RWPE1 (cell line): ENCODE data around the gene UAP1L1.
A peak's percentile ranks its signal among the peaks of the same experiment; 100 is the strongest.
"Not testable (repeated sequence)": the region's sequence is repeated elsewhere in the genome, so short reads cannot be mapped to it uniquely, and the experiment has no call there.

Experiments
- CTCF ChIA-PET: fragments of 350-600 bp; sonication (Branson Sonifier 250); formaldehyde crosslinking; extraction: SDS; loops from one replicate; lab custom pipeline; 2021; lab: Yijun Ruan, JAX
- POLR2A ChIA-PET: fragments of 400-600 bp; formaldehyde crosslinking; extraction: SDS; loops from one replicate; lab custom pipeline; 2020; ENCODE audit warnings: antibody characterized with exemption; ENCODE audit not compliant: low non-redundant PET; lab: Yijun Ruan, JAX
- DNase-seq: peaks from one replicate; pipeline ENCODE4 v3.0.0; 2012; ENCODE audit warnings: low spot score
- H3K27ac ChIP-seq: fragments of 450-650 bp; 2 replicates; pipeline ENCODE4 v1.5.1; 2017
- TF ChIP-seq, protein P1 (sequence below): fragments of 450-650 bp; conservative IDR thresholded peaks from 2 replicates; pipeline ENCODE4 v1.5.1; 2017; ENCODE audit warnings: low read depth, mild to moderate bottlenecking

The UAP1L1 gene

DNA sequence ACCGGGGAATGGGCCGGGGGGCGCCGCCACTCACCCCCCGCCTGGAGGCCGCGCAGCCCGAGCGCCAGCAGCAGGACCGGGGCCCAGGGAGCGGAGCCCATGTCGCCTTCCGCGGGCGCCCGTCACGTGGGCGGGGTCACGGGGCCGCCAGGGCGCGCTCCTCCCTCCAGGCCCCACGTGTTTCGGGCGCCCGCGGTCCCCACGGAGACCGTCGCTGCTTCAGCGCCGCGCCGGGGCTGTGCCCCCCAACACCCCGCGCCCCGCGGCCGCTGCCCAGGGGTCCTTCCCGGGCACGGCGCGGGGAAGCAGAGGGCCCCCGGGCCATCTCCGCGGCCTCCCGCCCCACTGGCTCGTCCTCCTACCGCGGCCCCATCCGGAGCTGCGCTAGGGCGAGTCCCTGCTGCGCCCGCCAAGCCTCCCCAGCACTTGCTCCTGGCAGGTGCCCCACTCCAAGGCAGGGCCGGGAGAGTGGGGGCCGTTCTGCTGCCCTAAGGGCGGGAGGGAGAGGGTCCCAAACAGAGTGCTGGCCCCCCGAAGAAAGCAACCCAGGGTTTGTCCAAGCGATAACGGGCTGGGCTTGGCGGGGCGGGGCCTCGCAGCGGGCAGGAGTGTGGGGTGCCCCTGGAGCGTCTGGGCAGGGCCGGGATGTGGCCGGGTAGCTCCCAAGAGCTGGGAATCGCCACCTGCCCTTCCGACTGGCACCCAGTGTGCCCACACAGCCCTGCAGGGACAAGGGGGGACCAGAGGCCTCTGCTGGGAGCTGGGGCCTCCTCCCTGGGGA lies 37.5 kb downstream of the UAP1L1 start, which contains the start of gene DPP7:
TSS of gene DPP7 (minus strand) at position 121 of the 781 bp plus-strand sequence. CDS start at position 101, 20 bp downstream.
- DNase-seq: peak; percentile 74
- POLR2A ChIA-PET: interaction anchor here (0.7 to 1.2 kb wide), 4 partner anchors 10 to 86 kb away, joined by 3 to 4 read pairs (median 4); partner anchors contain the start of gene MAN1B1
- CTCF ChIA-PET: interaction anchor here (0.6 to 1.6 kb wide), 8 partner anchors 16 to 122 kb away, joined by 3 to 9 read pairs (median 5); partner anchors contain the start of gene RNF224
- H3K27ac ChIP-seq: peak within 1 kb of the TSS; percentile 59
- TF ChIP-seq, protein P1, sequence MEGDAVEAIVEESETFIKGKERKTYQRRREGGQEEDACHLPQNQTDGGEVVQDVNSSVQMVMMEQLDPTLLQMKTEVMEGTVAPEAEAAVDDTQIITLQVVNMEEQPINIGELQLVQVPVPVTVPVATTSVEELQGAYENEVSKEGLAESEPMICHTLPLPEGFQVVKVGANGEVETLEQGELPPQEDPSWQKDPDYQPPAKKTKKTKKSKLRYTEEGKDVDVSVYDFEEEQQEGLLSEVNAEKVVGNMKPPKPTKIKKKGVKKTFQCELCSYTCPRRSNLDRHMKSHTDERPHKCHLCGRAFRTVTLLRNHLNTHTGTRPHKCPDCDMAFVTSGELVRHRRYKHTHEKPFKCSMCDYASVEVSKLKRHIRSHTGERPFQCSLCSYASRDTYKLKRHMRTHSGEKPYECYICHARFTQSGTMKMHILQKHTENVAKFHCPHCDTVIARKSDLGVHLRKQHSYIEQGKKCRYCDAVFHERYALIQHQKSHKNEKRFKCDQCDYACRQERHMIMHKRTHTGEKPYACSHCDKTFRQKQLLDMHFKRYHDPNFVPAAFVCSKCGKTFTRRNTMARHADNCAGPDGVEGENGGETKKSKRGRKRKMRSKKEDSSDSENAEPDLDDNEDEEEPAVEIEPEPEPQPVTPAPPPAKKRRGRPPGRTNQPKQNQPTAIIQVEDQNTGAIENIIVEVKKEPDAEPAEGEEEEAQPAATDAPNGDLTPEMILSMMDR: no peak

DNA sequence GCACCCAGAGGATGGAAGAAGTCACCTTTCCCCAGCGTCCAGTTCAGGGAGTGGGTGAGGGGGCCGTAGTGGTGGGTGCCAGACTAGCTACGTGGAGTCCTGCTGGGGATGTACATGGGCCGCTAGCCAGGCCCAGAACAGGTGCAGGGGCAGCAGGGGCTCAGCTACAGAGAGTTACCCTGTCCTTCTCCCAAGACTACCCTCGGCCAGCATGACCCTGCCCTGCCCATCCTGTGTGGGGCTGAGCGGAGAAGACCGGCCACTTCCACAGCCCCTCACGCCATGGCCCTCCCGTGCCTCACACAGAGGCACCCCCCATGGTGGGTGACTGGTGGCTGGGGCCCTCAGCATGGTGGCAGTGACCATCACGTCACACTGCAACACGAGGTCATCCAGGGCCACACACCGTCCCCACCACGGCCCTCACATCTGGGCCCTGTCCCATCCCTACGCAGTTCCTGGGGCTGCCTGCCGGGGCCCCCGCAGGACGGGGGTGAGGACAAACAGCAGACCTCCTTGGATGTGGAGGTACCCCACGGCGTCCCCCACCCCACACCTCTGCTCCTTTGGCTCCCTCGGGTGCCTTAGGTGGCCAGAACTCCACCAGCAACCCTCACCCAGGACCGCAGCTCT lies 38.2 kb downstream of the UAP1L1 start:
- TF ChIP-seq, protein P1: no peak
- POLR2A ChIA-PET: interaction anchor here (0.7 to 1.2 kb wide), 4 partner anchors 10 to 85 kb away, joined by 3 to 4 read pairs (median 4); partner anchors contain the start of gene MAN1B1
- CTCF ChIA-PET: interaction anchor here (0.6 to 1.6 kb wide), 8 partner anchors 16 to 121 kb away, joined by 3 to 9 read pairs (median 5); partner anchors contain the start of gene RNF224
- no peak for DNase-seq
- H3K27ac ChIP-seq: peak overlapping the region; percentile 59

GRCh38 chr9:137116027-137116507 lies 38.8 kb downstream of the UAP1L1 start:
- peak overlapping the region; percentile 10; the same call in 1 of the 2 replicates for H3K27ac ChIP-seq
- no peak for DNase-seq
- TF ChIP-seq, protein P1: no peak
- ChIA-PET CTCF (interaction anchor here (1.6 kb wide), 1 partner anchor 120 kb away, joined by 9 read pairs; no protein-coding TSS in a partner anchor), POLR2A (interaction anchor here (0.8 kb wide), 1 partner anchor 85 kb away, joined by 3 read pairs; no protein-coding TSS in a partner anchor)

DNA sequence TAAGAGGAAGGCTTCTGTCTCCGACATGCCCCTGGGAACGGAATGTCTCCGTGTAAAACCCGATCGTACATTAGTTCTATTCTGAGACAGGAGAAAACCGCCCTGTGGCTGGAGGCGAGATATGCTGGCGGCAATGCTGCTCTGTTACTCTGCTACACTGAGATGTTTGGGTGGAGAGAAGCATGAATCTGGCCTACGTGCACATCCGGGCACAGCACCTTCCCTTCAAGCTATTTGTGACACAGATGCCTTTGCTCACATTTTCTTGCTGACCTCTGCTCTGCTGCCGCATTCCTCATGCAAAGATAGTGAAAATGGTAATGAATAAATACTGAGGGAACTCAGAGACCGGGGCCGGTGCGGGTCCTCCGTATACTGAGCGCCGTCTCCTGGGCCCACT lies 39.4 kb downstream of the UAP1L1 start:
- TF ChIP-seq, protein P1: no peak
- H3K27ac ChIP-seq: peak overlapping the region; percentile 10; the same call in 1 of the 2 replicates
- POLR2A ChIA-PET: no interaction called here
- CTCF ChIA-PET: interaction anchor here (1.6 kb wide), 1 partner anchor 53 kb away, joined by 3 read pairs; no protein-coding TSS in a partner anchor
- DNase-seq: no peak

GRCh38 chr9:137117269-137117731 lies 40.0 kb downstream of the UAP1L1 start:
- H3K27ac ChIP-seq: no peak overlapping the region
- TF ChIP-seq, protein P1: no peak
- POLR2A ChIA-PET: no interaction called here
- CTCF ChIA-PET: interaction anchor here (1.6 kb wide), 1 partner anchor 53 kb away, joined by 3 read pairs; no protein-coding TSS in a partner anchor
- DNase-seq: no peak

GRCh38 chr9:137118092-137118603 lies 40.8 kb downstream of the UAP1L1 start:
- POLR2A ChIA-PET, H3K27ac ChIP-seq, DNase-seq: not testable (repeated sequence)
- CTCF ChIA-PET: interaction anchor here (0.6 to 1.6 kb wide), 8 partner anchors 18 to 424 kb away, joined by 3 to 7 read pairs (median 3); no protein-coding TSS in a partner anchor

DNA sequence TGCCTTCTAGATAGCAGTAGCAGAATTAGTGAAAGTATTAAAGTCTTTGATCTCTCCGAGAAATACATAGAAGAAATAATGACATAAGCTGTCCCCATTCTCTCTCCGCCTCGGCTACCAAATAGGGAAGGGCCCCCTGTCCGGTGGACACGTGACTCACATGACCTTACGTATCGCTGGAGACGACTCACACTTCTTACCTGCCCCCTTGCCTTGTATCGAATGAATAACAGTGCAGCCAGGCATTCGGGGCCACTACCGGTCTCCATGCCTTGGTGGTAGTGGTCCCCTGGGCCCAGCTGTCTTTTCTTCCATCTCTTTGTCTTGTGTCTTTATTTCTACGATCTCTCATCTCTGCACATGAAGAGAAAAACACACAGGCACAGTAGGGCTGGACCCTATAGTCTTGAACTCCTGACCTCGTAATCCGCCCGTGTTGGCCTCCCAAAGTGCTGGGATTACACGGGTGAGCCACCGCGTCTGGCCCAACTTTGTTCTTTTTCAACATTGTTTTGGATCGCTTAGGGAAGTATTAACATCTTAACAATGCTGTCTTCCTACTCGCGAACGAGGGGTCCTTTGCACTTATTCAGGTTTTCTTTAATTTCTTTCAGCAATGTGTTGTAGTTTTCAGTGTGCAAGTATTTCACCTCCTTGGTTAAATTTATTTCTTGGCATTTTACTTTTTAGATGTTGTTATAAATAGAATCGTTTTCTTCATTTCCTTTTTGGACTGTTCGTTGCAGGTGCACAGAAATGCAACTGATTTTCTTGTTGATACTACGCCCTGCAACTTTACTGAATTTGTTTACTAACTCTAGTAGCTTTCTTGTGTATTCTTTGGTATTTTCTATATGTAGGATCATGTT lies 44.8 kb downstream of the UAP1L1 start:
- CTCF ChIA-PET, POLR2A ChIA-PET, H3K27ac ChIP-seq, DNase-seq: not testable (repeated sequence)

- DNase-seq, POLR2A ChIA-PET, H3K27ac ChIP-seq: not testable (repeated sequence)
- CTCF ChIA-PET: interaction anchor here (0.6 to 1.2 kb wide), 3 partner anchors 18 to 73 kb away, joined by 3 read pairs; no protein-coding TSS in a partner anchor
Observed at GRCh38 chr9:137122796-137123467, 45.6 kb downstream of the UAP1L1 start.
